LoVo (cell line): Measurements from ENCODE around the gene DCPS.
A peak's percentile ranks its signal among the peaks of the same experiment; 100 is the strongest.

Source experiments
- DNase-seq: peaks from one replicate; pipeline ENCODE4 v3.0.0-alpha.2; 2016; ENCODE audit warnings: low spot score

The DCPS gene

GRCh38 chr11:126328444-126328843, 24.6 kb downstream of the DCPS start:
- DNase-seq, result no peak

GRCh38 chr11:126328938-126329643, 25.2 kb downstream of the DCPS start:
- DNase-seq, result no peak

- no peak for DNase-seq
Measured at GRCh38 chr11:126329644-126330211, 25.9 kb downstream of the DCPS start.

GRCh38 chr11:126331286-126331685, 27.4 kb downstream of the DCPS start:
- no peak for DNase-seq

- DNase-seq, result no peak
Measured at GRCh38 chr11:126332221-126332711, 28.4 kb downstream of the DCPS start.

GRCh38 chr11:126333142-126333541, 29.3 kb downstream of the DCPS start:
- DNase-seq, result no peak

GRCh38 chr11:126334659-126335462, 31.0 kb downstream of the DCPS start:
- no peak for DNase-seq

GRCh38 chr11:126335463-126335760, 31.6 kb downstream of the DCPS start:
- no peak for DNase-seq

GRCh38 chr11:126336138-126336541, 32.3 kb downstream of the DCPS start:
- DNase-seq, result no peak

GRCh38 chr11:126336671-126337101, 32.8 kb downstream of the DCPS start:
- DNase-seq, result no peak

- DNase-seq, result no peak
Measured at GRCh38 chr11:126337126-126337473, 33.2 kb downstream of the DCPS start.

- no peak for DNase-seq
Measured at GRCh38 chr11:126337474-126338241, 33.8 kb downstream of the DCPS start.

GRCh38 chr11:126338346-126339055, 34.6 kb downstream of the DCPS start:
- DNase-seq, result no peak

GRCh38 chr11:126339073-126339862, 35.4 kb downstream of the DCPS start:
- DNase-seq, result no peak

GRCh38 chr11:126339863-126340434, 36.1 kb downstream of the DCPS start:
- peak; percentile 23 for DNase-seq

GRCh38 chr11:126340960-126341606, 37.2 kb downstream of the DCPS start:
- DNase-seq, result no peak

- peak; percentile 55 for DNase-seq
Measured at GRCh38 chr11:126341760-126342161, 37.9 kb downstream of the DCPS start.

- no peak for DNase-seq
Measured at GRCh38 chr11:126343051-126343450, 39.2 kb downstream of the DCPS start.

GRCh38 chr11:126344141-126345080, 40.6 kb downstream of the DCPS start:
- no peak for DNase-seq
